Activated CD4-positive, alpha-beta memory T cell treated with anti-CD3 and anti-CD28 coated beads, Interleukin-2, amount 10 ng/mL, durations not matched to agents 7 days and 5 days (primary cell): ENCODE data around the gene NUP50. TPM values are rescaled to one million over a fixed set of nuclear protein-coding genes. Genes with fewer than 3 reads are reported as not detected.

ENCODE experiments used
- CTCF ChIA-PET: fragments of 350-600 bp; sonication (Branson Sonifier 250); formaldehyde crosslinking; loops from one replicate; lab custom pipeline; 2021; ENCODE audit warnings: antibody characterized with exemption, inconsistent platforms; lab: Charles Lee
- POLR2A ChIA-PET: fragments of 350-600 bp; sonication (Branson Sonifier 250); formaldehyde crosslinking; loops from one replicate; lab custom pipeline; 2021; ENCODE audit warnings: antibody characterized with exemption; lab: Charles Lee
- DNase-seq: peaks from one replicate; pipeline ENCODE4 v3.0.0-alpha.2; 2020
- H3K27ac Mint-ChIP-seq: one replicate; pipeline ENCODE4 v1.8.0; 2021; ENCODE audit warnings: mild to moderate bottlenecking, mixed read lengths
- H3K27me3 Mint-ChIP-seq: one replicate; pipeline ENCODE4 v1.8.0; 2021; ENCODE audit warnings: mixed read lengths
- H3K36me3 Mint-ChIP-seq: one replicate; pipeline ENCODE4 v1.8.0; 2021; ENCODE audit warnings: low read depth, mixed read lengths
- H3K4me1 Mint-ChIP-seq: one replicate; pipeline ENCODE4 v1.8.0; 2021; ENCODE audit warnings: mixed read lengths
- H3K4me3 Mint-ChIP-seq: one replicate; pipeline ENCODE4 v1.8.0; 2021; ENCODE audit warnings: mild to moderate bottlenecking, mixed read lengths
- H3K9me3 Mint-ChIP-seq: one replicate; pipeline ENCODE4 v1.8.0; 2021; ENCODE audit warnings: mixed read lengths
- total RNA-seq, 2 experiments: library from RNA; stranded (reverse); gene quantifications; one replicate each; pipeline ENCODE4 v1.2.3, GENCODE V29; 2021

Gene NUP50
- total RNA-seq, 2 experiments from 2014 or later, result 160 to 167 TPM

DNA sequence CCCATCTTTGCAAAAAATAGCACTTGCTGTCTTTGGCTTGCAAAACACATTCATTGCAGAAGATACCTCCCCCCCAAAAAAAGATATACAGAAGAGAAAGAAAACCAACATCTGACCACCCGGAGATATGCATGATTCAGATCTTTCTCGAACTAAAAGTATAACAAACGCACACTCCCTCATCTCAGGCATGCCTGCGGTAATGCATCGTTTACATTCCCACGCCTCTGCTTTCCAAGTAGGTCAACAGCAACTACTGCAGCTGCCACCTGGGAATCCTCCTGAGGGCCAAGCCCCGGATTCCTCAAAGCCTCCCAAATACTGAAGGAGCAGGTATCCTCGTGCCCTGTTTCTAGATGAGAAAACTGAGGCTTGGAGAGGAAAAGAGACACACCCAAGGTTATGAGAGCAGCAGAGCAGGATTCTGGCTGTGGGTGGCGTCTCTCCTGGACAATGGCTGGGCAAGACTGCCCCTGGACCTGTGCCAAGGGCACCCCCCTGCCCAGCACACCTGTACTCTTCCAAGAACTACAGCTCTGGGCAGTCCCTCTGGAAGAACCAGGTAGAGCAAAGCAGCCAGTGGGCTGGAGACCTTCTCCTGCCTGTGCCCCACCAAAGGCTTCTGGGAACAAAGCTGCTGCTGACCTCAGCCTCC, 38.1 kb downstream of the NUP50 start:
- Mint-ChIP-seq H3K36me3 (no peaks in the 10 kb centered on the region), H3K27me3 (no peaks in the 10 kb centered on the region), H3K4me3 (no peak overlapping the region), H3K27ac (no peak overlapping the region), H3K9me3 (no peaks in the 10 kb centered on the region), H3K4me1 (no peaks in the 10 kb centered on the region)
- ChIA-PET POLR2A (no interaction called here), CTCF (no interaction called here)
- no peak for DNase-seq

DNA sequence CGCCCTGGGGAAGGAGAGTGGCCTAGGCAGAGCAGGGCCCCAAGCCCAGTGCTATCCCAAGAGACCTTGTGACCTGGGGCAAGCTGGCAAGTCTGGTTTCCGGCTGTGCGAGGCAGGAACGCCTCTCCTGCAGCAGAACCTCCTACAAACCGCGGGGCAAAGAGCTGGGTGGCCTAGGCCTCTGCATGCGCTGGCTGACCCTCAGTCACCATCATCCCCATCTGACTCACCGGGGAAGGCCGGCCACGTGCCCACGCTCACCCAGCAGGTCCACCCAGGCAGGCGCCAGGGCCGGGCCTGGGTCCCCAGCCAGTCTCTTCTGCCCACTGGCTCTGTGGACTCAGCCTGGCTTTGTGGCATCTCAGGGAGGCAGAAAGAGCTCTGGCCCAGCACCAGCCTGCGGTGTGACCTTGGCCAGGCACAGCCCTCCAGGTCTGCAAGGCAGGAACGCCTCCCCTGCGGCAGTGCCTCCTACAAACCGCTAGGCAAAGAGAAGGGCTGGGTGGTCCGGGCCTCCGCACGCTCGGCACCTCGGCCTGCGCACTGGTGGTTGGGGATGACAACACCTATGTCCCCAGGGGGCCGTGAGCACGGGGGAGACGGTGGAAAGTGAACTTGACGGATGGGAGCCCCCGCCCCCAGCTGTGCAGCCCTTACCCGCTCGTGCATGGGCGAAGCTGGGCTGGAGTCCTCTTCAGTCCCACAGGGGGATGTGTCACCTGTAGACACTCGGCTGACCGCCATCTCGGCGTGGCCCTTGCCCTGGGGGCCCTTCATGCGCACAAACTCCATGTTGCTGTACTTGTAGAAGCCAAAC, 38.8 kb downstream of the NUP50 start:
- no peak for DNase-seq
- H3K27me3 Mint-ChIP-seq, result no peaks in the 10 kb centered on the region
- no peaks in the 10 kb centered on the region for H3K36me3 Mint-ChIP-seq
- ChIA-PET CTCF (no interaction called here), POLR2A (no interaction called here)
- no peak overlapping the region for H3K27ac Mint-ChIP-seq
- H3K4me1 Mint-ChIP-seq, result no peaks in the 10 kb centered on the region
- H3K4me3 Mint-ChIP-seq, result no peak overlapping the region
- no peaks in the 10 kb centered on the region for H3K9me3 Mint-ChIP-seq

DNA sequence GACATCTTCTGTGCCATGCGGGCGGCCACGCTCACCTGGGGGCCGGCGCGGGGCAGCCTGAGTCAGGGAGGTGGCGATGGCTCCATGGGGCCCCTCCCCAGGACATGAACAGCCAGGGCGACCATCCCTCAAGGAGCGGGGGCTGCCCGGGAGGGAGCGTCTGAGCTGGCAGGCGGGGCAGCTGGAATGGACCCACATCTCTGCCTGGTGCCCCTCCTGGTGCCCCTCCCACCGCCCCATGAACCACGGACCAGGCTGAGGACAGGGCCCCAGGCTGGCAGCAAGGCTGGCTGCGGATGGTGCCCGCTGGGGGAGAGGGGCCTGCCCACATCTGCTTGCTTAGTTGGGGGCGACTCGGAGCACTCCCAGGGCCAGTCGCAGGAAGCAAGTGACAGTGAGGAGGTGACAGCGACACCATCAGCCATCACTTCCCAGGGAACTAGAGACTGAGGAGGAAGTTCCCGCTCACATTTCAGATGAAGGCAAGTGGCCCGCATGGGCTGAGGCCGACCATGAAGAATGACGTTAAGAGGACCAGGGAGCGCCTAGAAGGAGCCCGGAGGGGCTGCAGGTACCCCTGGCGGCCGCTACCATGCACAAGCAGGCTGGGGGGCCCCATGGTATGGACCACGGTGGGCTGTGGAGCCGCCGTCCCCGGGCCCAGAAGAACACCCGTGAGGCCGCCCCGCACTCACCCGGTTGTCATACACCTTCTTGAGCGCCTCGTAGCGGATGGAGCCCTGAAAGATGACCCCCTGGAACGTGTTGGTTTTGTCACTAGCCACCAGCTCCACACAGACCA, 39.6 kb downstream of the NUP50 start:
- no peaks in the 10 kb centered on the region for H3K27me3 Mint-ChIP-seq
- no peaks in the 10 kb centered on the region for H3K4me1 Mint-ChIP-seq
- no peak overlapping the region for H3K4me3 Mint-ChIP-seq
- H3K36me3 Mint-ChIP-seq, result no peaks in the 10 kb centered on the region
- ChIA-PET CTCF (no interaction called here), POLR2A (no interaction called here)
- no peak for DNase-seq
- no peaks in the 10 kb centered on the region for H3K9me3 Mint-ChIP-seq
- no peak overlapping the region for H3K27ac Mint-ChIP-seq

DNA sequence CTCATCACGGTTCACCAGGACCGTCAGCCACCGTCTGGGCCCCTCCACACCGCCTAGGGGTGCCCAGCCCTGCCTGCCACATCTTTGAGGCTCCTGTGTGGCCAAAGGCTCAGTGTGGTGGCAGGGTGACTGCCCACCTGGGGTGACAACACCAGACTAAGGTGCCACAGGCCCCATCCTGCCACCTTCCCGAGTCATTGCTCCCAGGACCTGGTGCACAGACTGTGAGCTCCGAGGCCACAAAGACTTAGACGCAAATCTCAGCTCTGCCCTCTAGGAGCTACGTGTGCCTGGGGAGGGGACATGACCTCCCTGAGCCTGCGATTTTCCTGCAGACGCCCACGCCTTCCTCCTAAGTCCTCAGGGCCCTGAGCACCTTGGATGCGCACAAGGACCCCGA, 40.5 kb downstream of the NUP50 start:
- no peaks in the 10 kb centered on the region for H3K27me3 Mint-ChIP-seq
- ChIA-PET CTCF (no interaction called here), POLR2A (no interaction called here)
- DNase-seq, result no peak
- H3K27ac Mint-ChIP-seq, result no peak overlapping the region
- H3K9me3 Mint-ChIP-seq, result no peaks in the 10 kb centered on the region
- no peaks in the 10 kb centered on the region for H3K4me1 Mint-ChIP-seq
- H3K4me3 Mint-ChIP-seq, result no peak overlapping the region
- no peaks in the 10 kb centered on the region for H3K36me3 Mint-ChIP-seq

DNA sequence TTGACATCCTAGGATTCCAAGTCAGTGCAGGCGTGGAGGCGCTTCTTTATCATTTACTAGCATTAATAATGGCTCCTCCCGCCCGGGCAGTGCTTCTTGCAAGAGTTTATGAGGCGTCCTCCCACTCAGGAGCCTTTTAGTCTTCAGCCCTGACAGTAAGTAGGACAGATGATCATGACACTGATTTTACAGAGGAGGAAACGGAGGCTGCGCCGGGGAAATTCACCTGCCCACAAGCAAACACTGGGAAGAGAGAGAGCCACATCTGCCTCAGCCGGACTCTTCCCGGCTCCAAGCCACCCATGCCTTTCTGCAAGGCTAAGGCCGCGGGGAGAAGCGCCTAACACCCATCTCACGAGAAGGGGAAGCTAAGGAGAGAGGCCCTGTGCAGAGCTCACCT, 41.1 kb downstream of the NUP50 start:
- ChIA-PET POLR2A (no interaction called here), CTCF (no interaction called here)
- no peak overlapping the region for H3K4me3 Mint-ChIP-seq
- H3K27me3 Mint-ChIP-seq, result no peaks in the 10 kb centered on the region
- H3K27ac Mint-ChIP-seq, result no peak overlapping the region
- H3K36me3 Mint-ChIP-seq, result no peaks in the 10 kb centered on the region
- H3K4me1 Mint-ChIP-seq, result no peaks in the 10 kb centered on the region
- no peak for DNase-seq
- no peaks in the 10 kb centered on the region for H3K9me3 Mint-ChIP-seq

DNA sequence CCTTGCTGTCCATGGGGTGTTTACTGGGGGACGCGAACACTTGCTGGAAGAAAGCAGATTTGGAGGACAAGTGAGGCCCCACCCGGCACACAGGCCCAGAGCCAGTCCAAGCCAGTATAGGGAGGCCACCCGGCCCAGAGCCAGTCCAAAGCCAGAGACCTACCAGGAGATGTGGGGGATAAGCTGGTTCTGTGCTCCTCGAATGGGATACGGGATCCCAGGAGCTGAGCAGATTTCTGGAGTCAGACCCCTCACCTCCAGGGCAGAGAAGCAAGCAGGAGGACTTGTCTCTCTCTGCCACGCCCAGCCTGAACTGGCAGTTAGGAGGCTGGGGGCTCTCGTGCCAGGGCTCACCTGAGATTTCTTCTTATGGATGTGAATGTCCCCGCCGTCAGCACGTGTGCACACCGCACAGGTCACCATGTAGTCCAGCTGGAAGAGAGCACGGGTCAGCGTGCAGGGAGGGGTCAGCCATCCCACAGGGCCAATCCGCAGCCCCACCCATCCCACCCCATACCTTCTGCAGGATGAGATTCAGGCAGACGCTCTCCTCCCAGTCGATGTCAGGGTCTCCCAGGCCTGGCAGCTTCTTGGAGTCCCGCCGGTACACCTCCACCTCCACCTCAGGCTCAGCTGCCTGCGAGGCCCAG, 41.7 kb downstream of the NUP50 start:
- no peaks in the 10 kb centered on the region for H3K27me3 Mint-ChIP-seq
- no peak overlapping the region for H3K27ac Mint-ChIP-seq
- CTCF ChIA-PET, result interaction anchor here (0.9 kb wide), 1 partner anchor 33 kb away, joined by 4 read pairs; no protein-coding TSS in a partner anchor
- no peaks in the 10 kb centered on the region for H3K4me1 Mint-ChIP-seq
- no peaks in the 10 kb centered on the region for H3K36me3 Mint-ChIP-seq
- no peaks in the 10 kb centered on the region for H3K9me3 Mint-ChIP-seq
- DNase-seq, result no peak
- POLR2A ChIA-PET, result no interaction called here
- H3K4me3 Mint-ChIP-seq, result no peak overlapping the region

DNA sequence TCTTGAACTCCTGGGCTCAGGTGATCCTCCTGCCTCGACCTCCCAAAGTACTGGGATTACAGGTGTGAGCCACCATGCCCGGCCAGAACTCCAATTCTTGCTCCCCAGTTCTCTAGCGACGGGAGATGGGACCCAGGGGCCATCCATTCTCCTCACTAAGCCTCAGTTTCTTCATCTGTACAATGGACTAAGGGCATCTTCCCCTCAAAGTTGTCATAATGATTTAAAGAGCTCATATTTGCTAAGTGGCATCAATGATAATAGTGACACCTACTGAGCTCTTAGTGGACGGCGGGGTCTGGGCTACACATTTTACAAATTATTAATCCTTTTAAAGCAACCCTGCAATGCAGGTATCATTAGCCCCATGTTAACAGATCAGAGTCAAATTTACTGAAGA, 42.5 kb downstream of the NUP50 start:
- H3K27ac Mint-ChIP-seq, result no peak overlapping the region
- H3K4me3 Mint-ChIP-seq, result no peak overlapping the region
- H3K9me3 Mint-ChIP-seq, result no peaks in the 10 kb centered on the region
- no peak for DNase-seq
- H3K36me3 Mint-ChIP-seq, result no peaks in the 10 kb centered on the region
- H3K4me1 Mint-ChIP-seq, result no peaks in the 10 kb centered on the region
- POLR2A ChIA-PET, result no interaction called here
- CTCF ChIA-PET, result interaction anchor here (0.6 to 1.0 kb wide), 3 partner anchors 34 to 334 kb away, joined by 3 to 4 read pairs (median 4); no protein-coding TSS in a partner anchor
- H3K27me3 Mint-ChIP-seq, result no peaks in the 10 kb centered on the region

DNA sequence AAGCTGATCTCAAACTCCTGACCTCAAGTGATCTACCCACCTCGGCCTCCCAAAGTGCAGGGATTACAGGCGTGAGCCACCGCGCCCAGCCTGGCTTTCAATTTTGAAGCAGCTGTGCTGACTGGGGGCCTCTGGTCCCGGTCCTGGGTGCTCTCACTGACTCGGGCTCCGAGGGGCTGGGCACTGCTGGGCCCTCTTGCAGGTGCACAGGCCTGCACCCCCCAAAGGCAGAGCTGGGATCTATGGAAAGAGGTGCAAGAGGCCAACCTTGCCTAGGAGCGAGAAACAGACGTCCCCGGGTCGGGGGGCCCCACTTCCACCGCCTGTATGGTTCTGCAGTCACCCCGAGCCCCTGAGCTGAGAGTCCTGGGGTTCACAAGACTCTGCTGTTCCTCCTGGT, 43.8 kb downstream of the NUP50 start:
- no peak for DNase-seq
- no peaks in the 10 kb centered on the region for H3K9me3 Mint-ChIP-seq
- H3K36me3 Mint-ChIP-seq, result no peaks in the 10 kb centered on the region
- no peak overlapping the region for H3K4me3 Mint-ChIP-seq
- CTCF ChIA-PET, result interaction anchor here (1.3 kb wide), 1 partner anchor 10 kb away, joined by 3 read pairs; no protein-coding TSS in a partner anchor
- POLR2A ChIA-PET, result no interaction called here
- H3K27ac Mint-ChIP-seq, result no peak overlapping the region
- no peaks in the 10 kb centered on the region for H3K27me3 Mint-ChIP-seq
- H3K4me1 Mint-ChIP-seq, result no peaks in the 10 kb centered on the region

DNA sequence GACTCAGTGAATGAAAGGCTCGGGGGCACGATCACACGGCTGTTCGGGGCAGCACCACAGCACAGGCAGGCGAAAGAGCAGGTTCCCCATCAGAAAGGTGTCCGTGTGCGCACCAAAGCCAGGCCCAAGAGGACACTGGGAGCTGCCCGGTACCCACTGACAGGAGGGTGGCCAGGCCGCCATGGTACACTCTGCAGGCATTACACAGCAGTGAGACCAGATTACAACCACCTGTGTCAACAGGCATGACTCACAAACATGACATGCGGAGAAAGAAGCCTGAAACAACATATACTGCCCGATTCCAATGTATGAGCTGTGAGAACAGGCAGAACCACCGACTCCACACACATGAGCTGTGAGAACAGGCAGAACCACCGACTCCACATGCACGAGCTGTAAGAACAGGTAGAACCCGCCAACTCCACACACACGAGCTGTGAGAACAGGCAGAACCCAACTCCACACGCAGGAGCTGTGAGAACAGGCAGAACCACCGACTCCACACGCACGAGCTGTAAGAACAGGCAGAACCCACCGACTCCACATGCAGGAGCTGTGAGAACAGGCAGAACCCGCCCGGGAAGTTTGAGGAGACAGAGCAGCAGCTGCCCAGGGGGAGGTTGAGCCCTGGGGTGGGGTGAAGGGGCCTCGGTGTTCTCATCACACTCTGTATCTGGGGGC, 44.4 kb downstream of the NUP50 start:
- Mint-ChIP-seq H3K4me1 (no peaks in the 10 kb centered on the region), H3K27me3 (no peaks in the 10 kb centered on the region), H3K36me3 (no peaks in the 10 kb centered on the region), H3K27ac (no peak overlapping the region), H3K9me3 (no peaks in the 10 kb centered on the region), H3K4me3 (no peak overlapping the region)
- POLR2A ChIA-PET, result no interaction called here
- no peak for DNase-seq
- CTCF ChIA-PET, result interaction anchor here (0.6 to 1.3 kb wide), 3 partner anchors 11 to 1977 kb away, joined by 3 read pairs; no protein-coding TSS in a partner anchor

DNA sequence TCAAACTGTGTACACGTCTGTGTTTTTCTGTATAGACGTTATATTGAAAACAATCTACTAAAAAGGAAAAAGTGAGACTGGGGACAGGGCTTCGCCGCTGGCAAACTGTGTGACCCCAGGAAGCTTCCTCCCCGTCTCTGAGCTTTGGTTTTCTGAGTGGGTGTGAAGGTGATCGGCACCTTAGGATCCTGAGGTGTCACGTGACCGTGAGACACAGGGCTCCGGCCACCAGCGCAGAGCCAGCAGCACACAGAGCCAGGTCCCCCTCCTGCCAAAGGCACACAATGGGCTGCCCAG, 44.9 kb downstream of the NUP50 start:
- H3K27me3 Mint-ChIP-seq, result no peaks in the 10 kb centered on the region
- POLR2A ChIA-PET, result no interaction called here
- H3K9me3 Mint-ChIP-seq, result no peaks in the 10 kb centered on the region
- H3K27ac Mint-ChIP-seq, result no peak overlapping the region
- no peaks in the 10 kb centered on the region for H3K4me1 Mint-ChIP-seq
- DNase-seq, result no peak
- CTCF ChIA-PET, result interaction anchor here (0.6 to 1.4 kb wide), 5 partner anchors 9 to 1977 kb away, joined by 3 to 9 read pairs (median 3); no protein-coding TSS in a partner anchor
- no peaks in the 10 kb centered on the region for H3K36me3 Mint-ChIP-seq
- no peak overlapping the region for H3K4me3 Mint-ChIP-seq

DNA sequence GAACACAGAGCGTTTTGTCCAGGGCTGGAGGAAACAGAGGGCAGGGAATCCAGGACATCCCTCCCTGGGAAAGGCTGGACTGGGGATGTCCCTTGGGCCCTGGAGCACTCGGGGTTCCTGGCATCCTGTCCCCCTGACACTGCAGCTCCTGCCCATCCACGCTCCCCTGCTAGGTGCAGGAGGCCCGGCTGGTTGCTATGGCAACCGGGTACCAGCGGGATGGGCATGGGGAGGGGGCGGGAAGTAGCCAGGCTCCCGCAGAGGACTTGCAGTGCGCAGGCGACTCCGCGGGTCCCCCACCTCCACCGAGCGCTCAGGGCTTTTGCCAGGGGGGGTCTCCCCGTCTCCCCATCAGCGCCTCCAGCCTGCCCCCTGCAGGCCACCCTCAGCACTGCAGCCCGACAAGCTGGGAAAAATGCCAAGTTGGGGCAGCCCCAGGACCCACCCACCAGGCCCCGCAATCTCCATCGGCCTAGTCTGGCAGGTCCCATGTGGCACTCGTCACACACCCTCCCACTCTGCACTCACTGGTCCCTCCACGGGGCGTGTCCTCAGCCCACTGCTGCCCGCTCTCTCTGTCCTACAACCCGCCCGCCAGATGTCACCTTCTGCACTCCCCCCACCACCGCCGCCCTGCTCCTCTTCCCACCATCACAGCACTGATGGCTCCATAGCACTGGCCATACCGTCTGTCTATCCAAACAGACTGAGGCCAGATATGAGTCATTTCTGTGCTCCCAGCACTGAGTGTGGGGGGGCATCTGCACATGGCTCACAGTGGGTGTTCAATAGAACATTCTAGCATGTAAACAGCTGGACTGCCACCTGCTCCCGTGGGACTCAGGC, 45.5 kb downstream of the NUP50 start:
- Mint-ChIP-seq H3K4me3 (no peak overlapping the region), H3K9me3 (no peaks in the 10 kb centered on the region), H3K4me1 (no peaks in the 10 kb centered on the region), H3K36me3 (no peaks in the 10 kb centered on the region), H3K27ac (no peak overlapping the region), H3K27me3 (no peaks in the 10 kb centered on the region)
- DNase-seq, result no peak
- ChIA-PET POLR2A (no interaction called here), CTCF (interaction anchor here (0.6 to 1.4 kb wide), 6 partner anchors 9 to 1978 kb away, joined by 3 to 9 read pairs (median 3); no protein-coding TSS in a partner anchor)

DNA sequence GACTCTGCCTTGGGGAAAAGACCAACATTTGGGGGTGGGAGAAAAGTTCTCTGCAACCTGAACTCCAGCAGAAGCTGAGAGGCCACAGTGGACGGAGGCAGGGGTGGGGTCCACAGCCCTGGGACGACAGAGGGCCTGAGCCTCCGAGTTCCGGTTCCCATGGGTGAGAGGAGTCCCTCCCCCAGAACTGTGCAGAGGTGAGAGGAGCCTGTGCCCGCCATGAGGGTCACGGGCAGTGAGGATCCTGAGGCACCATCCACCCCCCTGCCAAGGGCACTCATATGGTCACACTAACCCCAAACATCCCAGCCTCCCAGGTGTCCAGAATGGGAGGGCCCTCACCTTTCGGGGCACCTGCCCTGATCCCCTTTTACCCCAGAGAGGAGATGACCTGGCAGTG, 46.4 kb downstream of the NUP50 start:
- ChIA-PET POLR2A (no interaction called here), CTCF (interaction anchor here (1.4 kb wide), 1 partner anchor 8 kb away, joined by 9 read pairs; no protein-coding TSS in a partner anchor)
- no peaks in the 10 kb centered on the region for H3K36me3 Mint-ChIP-seq
- H3K27me3 Mint-ChIP-seq, result no peaks in the 10 kb centered on the region
- H3K4me3 Mint-ChIP-seq, result no peak overlapping the region
- no peak overlapping the region for H3K27ac Mint-ChIP-seq
- no peak for DNase-seq
- no peaks in the 10 kb centered on the region for H3K4me1 Mint-ChIP-seq
- no peaks in the 10 kb centered on the region for H3K9me3 Mint-ChIP-seq
